ENCODE results near the gene DEPP1. TPM values are rescaled to one million over a fixed set of nuclear protein-coding genes. Genes with fewer than 3 reads are reported as not detected.
A peak's percentile ranks its signal among the peaks of the same experiment; 100 is the strongest.

DEPP1 gene
- total and polyA plus RNA-seq, 2 of the 13 experiments (the other 11 are each of a cell fraction or from before 2014, with no cell fraction given): 14.8 to 270 TPM

DNA sequence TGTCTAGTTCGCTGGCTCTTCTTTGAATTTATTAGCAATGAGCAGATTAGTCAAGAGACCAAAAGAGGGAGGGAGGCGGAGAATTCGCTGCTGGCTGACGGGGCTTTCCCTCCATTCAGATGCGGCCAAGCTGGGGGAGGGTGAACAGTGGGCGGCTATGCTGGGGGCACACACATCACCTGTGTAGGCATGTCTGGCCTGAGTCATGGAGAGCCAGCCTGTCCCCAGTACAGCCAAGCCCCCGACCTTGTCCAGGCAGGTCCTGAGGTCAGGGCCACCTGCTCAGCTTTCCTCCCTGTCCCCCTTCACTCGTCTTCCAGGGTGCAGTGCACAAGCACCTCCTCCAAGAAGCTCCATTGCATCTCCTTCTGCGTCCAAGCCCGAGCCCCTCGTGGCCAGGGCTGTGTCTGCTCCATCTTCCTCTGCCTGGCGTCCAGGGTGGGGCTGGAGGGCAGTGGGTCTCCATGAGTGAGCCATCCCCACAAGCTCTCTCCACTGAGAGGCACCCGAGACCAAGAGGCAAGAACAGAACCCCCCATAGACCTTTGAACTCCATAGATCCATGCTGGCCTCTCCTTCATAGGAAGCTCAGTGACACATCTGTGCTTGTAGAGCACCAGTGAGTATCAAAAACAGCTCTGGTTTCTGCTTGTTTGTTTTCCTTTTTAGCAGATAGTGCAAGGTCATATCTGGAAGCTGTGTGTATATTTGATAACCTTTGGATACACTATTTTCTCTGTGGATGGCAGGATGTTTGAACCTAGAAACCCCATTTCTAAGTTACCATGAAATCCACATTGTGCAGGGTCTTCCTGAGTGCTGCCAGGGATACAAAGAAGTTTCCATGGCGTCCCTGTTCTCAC, 1.9 kb upstream of the DEPP1 start (continued):
- no peak for TF ChIP-seq ZNF329 (CRISPR knock-in tag; IDR thresholded peaks at IDR 0.05; ENCODE audit: low read depth)
- no peak for TF ChIP-seq PCBP1 (IDR thresholded peaks at IDR 0.05; ENCODE audit: borderline replicate concordance, low read depth, low read length)
- peak; percentile 78; the same call in 1 of the 2 replicates for TF ChIP-seq ZNF772 (CRISPR knock-in tag; IDR thresholded peaks at IDR 0.05)
- TF ChIP-seq IRF2 (CRISPR knock-in tag; IDR thresholded peaks at IDR 0.05): peak; percentile 74; the same call in 1 of the 2 replicates
- no peak; the same call in 1 of the 2 replicates for TF ChIP-seq MXD3 (CRISPR knock-in tag; IDR thresholded peaks at IDR 0.05)
- TF ChIP-seq SP4 (CRISPR knock-in tag; IDR thresholded peaks at IDR 0.05): 0 out of 2 replicates have a peak, but pooled peaks have one; percentile 62
- TF ChIP-seq CENPX (CRISPR knock-in tag; IDR thresholded peaks at IDR 0.05): no peak
- no peak for TF ChIP-seq ATF5 (CRISPR knock-in tag; IDR thresholded peaks at IDR 0.05; ENCODE audit: low read depth)
- no peak; the same call in 1 of the 2 replicates for TF ChIP-seq TERF1 (CRISPR knock-in tag; IDR thresholded peaks at IDR 0.05)
- TF ChIP-seq AKNA (CRISPR knock-in tag; IDR thresholded peaks at IDR 0.05; ENCODE audit: borderline replicate concordance): no peak
- TF ChIP-seq NR2F6 (IDR thresholded peaks at IDR 0.05): peak; percentile 95
- peak; percentile 92 for TF ChIP-seq NR2F6 (CRISPR knock-in tag; IDR thresholded peaks at IDR 0.05)
- TF ChIP-seq POLR2G (IDR thresholded peaks at IDR 0.05; ENCODE audit: low read depth, low read length): peak; percentile 67
- peak; percentile 53; the same call in 1 of the 2 replicates for TF ChIP-seq ZBTB7A (CRISPR knock-in tag; IDR thresholded peaks at IDR 0.05)
- peak; percentile 82; the same call in 1 of the 2 replicates for TF ChIP-seq NFIC (IDR thresholded peaks at IDR 0.05; ENCODE audit: low read length)
- TF ChIP-seq ZNF513 (CRISPR knock-in tag; conservative IDR thresholded peaks at IDR 0.05): no peak
- TF ChIP-seq TOPORS (CRISPR knock-in tag; IDR thresholded peaks at IDR 0.05): no peak
- no peak for TF ChIP-seq ZNF713 (CRISPR knock-in tag; IDR thresholded peaks at IDR 0.05)
- TF ChIP-seq ZNF7 (CRISPR knock-in tag; IDR thresholded peaks at IDR 0.05): no peak
- no peak for TF ChIP-seq GPN1 (CRISPR knock-in tag; IDR thresholded peaks at IDR 0.05; ENCODE audit: borderline replicate concordance)
- peak; percentile 60; the same call in 1 of the 2 replicates for TF ChIP-seq MTA1 (CRISPR knock-in tag; IDR thresholded peaks at IDR 0.05; ENCODE audit: borderline replicate concordance)
- peak; percentile 90 for TF ChIP-seq RARA (CRISPR knock-in tag; IDR thresholded peaks at IDR 0.05)
